ENCODE data around the gene ARL6IP1.

DNA sequence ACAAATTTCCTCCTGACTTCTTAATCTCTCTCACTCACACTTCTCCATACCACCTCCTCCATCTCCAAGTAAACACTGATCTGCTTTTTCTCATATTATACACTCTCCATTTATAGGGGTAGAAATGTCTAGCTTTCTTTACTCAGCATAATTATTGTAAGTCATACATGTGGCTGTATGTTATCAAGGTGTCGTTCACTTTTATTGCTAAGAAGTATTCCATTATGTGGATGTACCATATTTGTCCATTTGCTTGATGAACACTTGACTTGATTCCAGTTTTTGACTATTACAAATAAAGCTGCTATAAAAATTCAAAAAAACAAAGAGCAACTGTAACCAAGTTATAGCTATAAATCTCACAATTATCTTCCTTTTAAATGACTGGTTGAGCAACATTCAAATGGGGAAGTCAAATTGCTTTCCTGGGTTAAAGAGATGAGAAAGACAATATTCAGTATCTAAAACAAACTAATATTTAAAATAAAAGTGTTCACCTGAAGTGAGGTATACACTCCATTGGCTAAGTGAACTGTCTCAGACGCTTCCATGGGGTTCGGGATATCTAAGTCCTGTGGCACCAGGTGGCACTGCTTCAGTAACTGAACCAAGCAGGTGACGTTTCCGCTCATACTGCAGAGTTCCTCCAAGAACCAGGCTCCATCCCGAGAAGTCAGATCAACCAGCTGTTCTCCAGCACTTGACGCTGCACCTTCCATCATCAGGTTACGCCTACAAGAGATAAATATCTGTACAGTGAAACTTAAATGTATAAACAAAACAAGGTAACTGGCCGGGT is 32.6 kb upstream of the ARL6IP1 start:
- TF ChIP-seq, protein P1, sequence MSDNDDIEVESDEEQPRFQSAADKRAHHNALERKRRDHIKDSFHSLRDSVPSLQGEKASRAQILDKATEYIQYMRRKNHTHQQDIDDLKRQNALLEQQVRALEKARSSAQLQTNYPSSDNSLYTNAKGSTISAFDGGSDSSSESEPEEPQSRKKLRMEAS (IDR thresholded peaks at IDR 0.05; ENCODE audit: low read depth, low read length), result no peak
- TF ChIP-seq, protein P2, sequence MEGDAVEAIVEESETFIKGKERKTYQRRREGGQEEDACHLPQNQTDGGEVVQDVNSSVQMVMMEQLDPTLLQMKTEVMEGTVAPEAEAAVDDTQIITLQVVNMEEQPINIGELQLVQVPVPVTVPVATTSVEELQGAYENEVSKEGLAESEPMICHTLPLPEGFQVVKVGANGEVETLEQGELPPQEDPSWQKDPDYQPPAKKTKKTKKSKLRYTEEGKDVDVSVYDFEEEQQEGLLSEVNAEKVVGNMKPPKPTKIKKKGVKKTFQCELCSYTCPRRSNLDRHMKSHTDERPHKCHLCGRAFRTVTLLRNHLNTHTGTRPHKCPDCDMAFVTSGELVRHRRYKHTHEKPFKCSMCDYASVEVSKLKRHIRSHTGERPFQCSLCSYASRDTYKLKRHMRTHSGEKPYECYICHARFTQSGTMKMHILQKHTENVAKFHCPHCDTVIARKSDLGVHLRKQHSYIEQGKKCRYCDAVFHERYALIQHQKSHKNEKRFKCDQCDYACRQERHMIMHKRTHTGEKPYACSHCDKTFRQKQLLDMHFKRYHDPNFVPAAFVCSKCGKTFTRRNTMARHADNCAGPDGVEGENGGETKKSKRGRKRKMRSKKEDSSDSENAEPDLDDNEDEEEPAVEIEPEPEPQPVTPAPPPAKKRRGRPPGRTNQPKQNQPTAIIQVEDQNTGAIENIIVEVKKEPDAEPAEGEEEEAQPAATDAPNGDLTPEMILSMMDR (IDR thresholded peaks at IDR 0.05; ENCODE audit: low read depth, low read length), result no peak
- no peak for TF ChIP-seq POLR2A (IDR thresholded peaks at IDR 0.05; ENCODE audit: extremely low read depth, insufficient read length)

Measured in NB4 (cell line).